Measurements from ENCODE around the gene HES3. TPM values are rescaled to one million over a fixed set of nuclear protein-coding genes. Genes with fewer than 3 reads are reported as not detected.

HES3 gene
- polyA plus RNA-seq, 1 donor, result not detected

DNA sequence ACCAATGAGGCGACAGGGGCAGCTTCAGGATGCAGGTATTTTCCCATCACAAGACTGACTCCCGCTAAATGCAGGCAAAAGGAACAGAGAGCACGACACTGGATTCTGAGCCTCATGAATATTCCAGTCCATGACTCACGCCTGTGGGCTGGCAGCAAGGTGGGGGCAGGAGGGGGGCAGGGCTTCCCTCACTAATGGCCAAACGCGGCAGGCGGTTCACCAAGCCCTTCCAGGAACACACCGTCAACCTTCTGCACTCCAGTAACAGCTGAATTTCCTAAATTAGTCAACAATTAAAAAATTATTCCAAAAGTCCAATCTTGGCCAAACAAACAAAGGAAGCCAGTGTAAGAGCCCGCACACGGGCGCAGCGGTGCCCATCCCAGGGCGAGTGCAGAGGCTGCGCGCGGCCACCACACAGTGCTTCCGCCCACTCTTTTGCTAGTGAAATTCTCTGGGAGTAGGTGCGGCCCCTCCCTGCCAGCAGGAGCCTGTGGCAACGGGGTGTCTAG is 29.5 kb downstream of the HES3 start:
- WGBS (ENCODE audit: insufficient coverage, low lambda C conversion rate), result no CpG with 5 or more reads among the region's 19 CpGs
- H3K4me1 ChIP-seq (ENCODE audit: control insufficient read depth, insufficient read depth, low read length), result peaks cover 87% of the 10 kb centered on the region
- no peaks in the 10 kb centered on the region for H3K27me3 ChIP-seq (ENCODE audit: control insufficient read depth, insufficient read depth, low read length)

DNA sequence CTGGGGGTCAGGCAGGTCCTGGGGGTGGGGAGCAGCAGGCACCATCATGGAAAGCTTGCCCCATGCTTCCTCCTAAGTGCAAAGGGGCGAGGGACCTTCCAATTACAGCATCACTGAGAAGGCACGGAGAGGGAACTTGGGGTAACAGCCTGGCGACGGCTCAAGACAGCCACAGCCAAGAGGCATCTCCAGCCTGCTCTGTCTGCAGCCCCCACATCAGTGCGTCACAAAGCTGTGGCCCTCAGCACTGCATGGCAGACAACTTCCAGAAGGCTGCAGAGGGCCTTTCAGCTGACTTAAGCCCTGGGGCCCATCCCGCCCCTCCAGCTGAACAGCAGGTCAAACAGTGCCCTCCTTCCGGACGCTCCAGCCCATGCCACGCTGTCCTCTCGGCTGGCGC is 30.1 kb downstream of the HES3 start:
- Histone ChIP-seq H3K36me3 (ENCODE audit: control insufficient read depth, insufficient read depth, low read length) (peaks cover 4% of the 10 kb centered on the region), H3K4me3 (ENCODE audit: low read length) (no peak overlapping the region), H3K9me3 (ENCODE audit: control insufficient read depth, low read depth, low read length) (no peaks in the 10 kb centered on the region), H3K27ac (ENCODE audit: low read length) (no peak overlapping the region), H3K27me3 (ENCODE audit: control insufficient read depth, insufficient read depth, low read length) (no peaks in the 10 kb centered on the region), H3K4me1 (ENCODE audit: control insufficient read depth, insufficient read depth, low read length) (peaks cover 87% of the 10 kb centered on the region)
- no CpG with 5 or more reads among the region's 11 CpGs for WGBS (ENCODE audit: insufficient coverage, low lambda C conversion rate)
- no peak for DNase-seq

More for the DNA sequence above, 29.5 kb downstream of the HES3 start:
- peak; percentile 47 to 63 for DNase-seq
- Histone ChIP-seq H3K27ac (ENCODE audit: low read length) (peak overlapping the region; percentile 85), H3K9me3 (ENCODE audit: control insufficient read depth, low read depth, low read length) (no peaks in the 10 kb centered on the region), H3K4me3 (ENCODE audit: low read length) (no peak overlapping the region), H3K36me3 (ENCODE audit: control insufficient read depth, insufficient read depth, low read length) (peaks cover 4% of the 10 kb centered on the region)

- no peaks in the 10 kb centered on the region for H3K27me3 ChIP-seq (ENCODE audit: control insufficient read depth, insufficient read depth, low read length)
- no CpG with 5 or more reads among the region's 16 CpGs for WGBS (ENCODE audit: insufficient coverage, low lambda C conversion rate)
- peaks cover 86% of the 10 kb centered on the region for H3K4me1 ChIP-seq (ENCODE audit: control insufficient read depth, insufficient read depth, low read length)
- DNase-seq, result no peak
- H3K4me3 ChIP-seq (ENCODE audit: low read length), result no peak overlapping the region
- H3K27ac ChIP-seq (ENCODE audit: low read length), result peak overlapping the region; percentile 27
- no peaks in the 10 kb centered on the region for H3K9me3 ChIP-seq (ENCODE audit: control insufficient read depth, low read depth, low read length)
- H3K36me3 ChIP-seq (ENCODE audit: control insufficient read depth, insufficient read depth, low read length), result peaks cover 4% of the 10 kb centered on the region
These were observed 30.7 kb downstream of the HES3 start for GRCh38 chr1:6274622-6275139.

- Histone ChIP-seq H3K27ac (ENCODE audit: low read length) (peak overlapping the region; percentile 84), H3K4me1 (ENCODE audit: control insufficient read depth, insufficient read depth, low read length) (peaks cover 86% of the 10 kb centered on the region), H3K4me3 (ENCODE audit: low read length) (peak overlapping the region; percentile 17), H3K27me3 (ENCODE audit: control insufficient read depth, insufficient read depth, low read length) (no peaks in the 10 kb centered on the region), H3K9me3 (ENCODE audit: control insufficient read depth, low read depth, low read length) (no peaks in the 10 kb centered on the region), H3K36me3 (ENCODE audit: control insufficient read depth, insufficient read depth, low read length) (peaks cover 4% of the 10 kb centered on the region)
- WGBS (ENCODE audit: insufficient coverage, low lambda C conversion rate), result no CpG with 5 or more reads among the region's 35 CpGs
- peak; percentile 65 to 71 for DNase-seq
These were observed 32.1 kb downstream of the HES3 start for GRCh38 chr1:6275826-6276782.

GRCh38 chr1:6276811-6277555 is 33.0 kb downstream of the HES3 start:
- Histone ChIP-seq H3K4me3 (ENCODE audit: low read length) (no peak overlapping the region), H3K27me3 (ENCODE audit: control insufficient read depth, insufficient read depth, low read length) (no peaks in the 10 kb centered on the region), H3K9me3 (ENCODE audit: control insufficient read depth, low read depth, low read length) (no peaks in the 10 kb centered on the region), H3K36me3 (ENCODE audit: control insufficient read depth, insufficient read depth, low read length) (peaks cover 4% of the 10 kb centered on the region), H3K27ac (ENCODE audit: low read length) (peak overlapping the region; percentile 84), H3K4me1 (ENCODE audit: control insufficient read depth, insufficient read depth, low read length) (peaks cover 85% of the 10 kb centered on the region)
- DNase-seq, result no peak
- no CpG with 5 or more reads among the region's 20 CpGs for WGBS (ENCODE audit: insufficient coverage, low lambda C conversion rate)

- Histone ChIP-seq H3K36me3 (ENCODE audit: control insufficient read depth, insufficient read depth, low read length) (no peaks in the 10 kb centered on the region), H3K4me1 (ENCODE audit: control insufficient read depth, insufficient read depth, low read length) (peaks cover 83% of the 10 kb centered on the region), H3K27me3 (ENCODE audit: control insufficient read depth, insufficient read depth, low read length) (no peaks in the 10 kb centered on the region), H3K9me3 (ENCODE audit: control insufficient read depth, low read depth, low read length) (no peaks in the 10 kb centered on the region), H3K27ac (ENCODE audit: low read length) (no peak overlapping the region), H3K4me3 (ENCODE audit: low read length) (no peak overlapping the region)
- WGBS (ENCODE audit: insufficient coverage, low lambda C conversion rate), result no CpG with 5 or more reads among the region's 9 CpGs
- DNase-seq, result peak in 1 of 2 donors; percentile 17
These were observed 34.3 kb downstream of the HES3 start for GRCh38 chr1:6278263-6278662.

GRCh38 chr1:6279066-6279465 is 35.1 kb downstream of the HES3 start:
- peaks cover 75% of the 10 kb centered on the region for H3K4me1 ChIP-seq (ENCODE audit: control insufficient read depth, insufficient read depth, low read length)
- H3K4me3 ChIP-seq (ENCODE audit: low read length), result no peak overlapping the region
- no peak overlapping the region for H3K27ac ChIP-seq (ENCODE audit: low read length)

DNA sequence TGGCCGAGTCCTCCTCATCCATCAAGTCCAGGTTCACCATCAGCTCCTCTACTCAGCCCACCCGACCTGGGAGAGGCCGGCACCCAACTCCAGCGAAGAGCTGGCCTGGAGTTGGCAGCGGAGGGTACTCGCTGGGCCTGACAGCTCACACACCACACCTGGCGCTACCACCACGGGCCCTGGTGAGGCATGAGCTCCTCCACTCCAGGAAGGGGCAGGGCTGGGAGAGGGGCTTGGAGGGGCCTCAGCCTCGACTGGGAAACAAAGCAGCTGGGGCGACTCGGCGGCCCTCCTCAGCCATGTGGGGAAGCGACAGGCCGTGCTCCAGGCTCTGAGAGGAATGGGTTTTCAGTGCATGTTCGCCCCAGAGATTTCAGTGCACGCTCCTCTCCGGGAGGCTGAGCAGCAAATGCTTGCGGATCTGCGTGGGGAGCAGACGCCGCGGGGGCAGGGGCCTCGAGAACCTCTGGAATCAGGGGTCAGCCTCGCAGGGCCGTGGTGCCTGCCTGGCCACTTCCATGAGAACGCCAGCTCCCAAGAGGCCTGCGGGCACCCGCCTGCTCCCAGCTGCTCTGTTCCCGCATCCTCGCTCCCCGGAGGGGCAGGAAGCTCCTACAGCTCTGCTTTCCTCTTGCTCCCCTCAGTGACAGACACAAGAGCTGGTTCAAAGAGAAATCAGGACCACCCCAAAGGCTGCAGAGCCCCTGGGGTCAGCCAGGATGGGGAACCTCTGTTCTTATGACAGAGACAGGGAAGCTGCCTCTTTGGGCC is 35.8 kb downstream of the HES3 start:
- H3K9me3 ChIP-seq (ENCODE audit: control insufficient read depth, low read depth, low read length), result no peaks in the 10 kb centered on the region
- H3K36me3 ChIP-seq (ENCODE audit: control insufficient read depth, insufficient read depth, low read length), result no peaks in the 10 kb centered on the region
- peaks cover 72% of the 10 kb centered on the region for H3K4me1 ChIP-seq (ENCODE audit: control insufficient read depth, insufficient read depth, low read length)
- H3K27me3 ChIP-seq (ENCODE audit: control insufficient read depth, insufficient read depth, low read length), result no peaks in the 10 kb centered on the region
- H3K4me3 ChIP-seq (ENCODE audit: low read length), result no peak overlapping the region
- DNase-seq, result no peak
- WGBS (ENCODE audit: insufficient coverage, low lambda C conversion rate), result no CpG with 5 or more reads among the region's 31 CpGs
- no peak overlapping the region for H3K27ac ChIP-seq (ENCODE audit: low read length)

More at GRCh38 chr1:6279066-6279465, 35.1 kb downstream of the HES3 start:
- Histone ChIP-seq H3K9me3 (ENCODE audit: control insufficient read depth, low read depth, low read length) (no peaks in the 10 kb centered on the region), H3K36me3 (ENCODE audit: control insufficient read depth, insufficient read depth, low read length) (no peaks in the 10 kb centered on the region), H3K27me3 (ENCODE audit: control insufficient read depth, insufficient read depth, low read length) (no peaks in the 10 kb centered on the region)
- no peak for DNase-seq
- no CpG with 5 or more reads among the region's 10 CpGs for WGBS (ENCODE audit: insufficient coverage, low lambda C conversion rate)

DNA sequence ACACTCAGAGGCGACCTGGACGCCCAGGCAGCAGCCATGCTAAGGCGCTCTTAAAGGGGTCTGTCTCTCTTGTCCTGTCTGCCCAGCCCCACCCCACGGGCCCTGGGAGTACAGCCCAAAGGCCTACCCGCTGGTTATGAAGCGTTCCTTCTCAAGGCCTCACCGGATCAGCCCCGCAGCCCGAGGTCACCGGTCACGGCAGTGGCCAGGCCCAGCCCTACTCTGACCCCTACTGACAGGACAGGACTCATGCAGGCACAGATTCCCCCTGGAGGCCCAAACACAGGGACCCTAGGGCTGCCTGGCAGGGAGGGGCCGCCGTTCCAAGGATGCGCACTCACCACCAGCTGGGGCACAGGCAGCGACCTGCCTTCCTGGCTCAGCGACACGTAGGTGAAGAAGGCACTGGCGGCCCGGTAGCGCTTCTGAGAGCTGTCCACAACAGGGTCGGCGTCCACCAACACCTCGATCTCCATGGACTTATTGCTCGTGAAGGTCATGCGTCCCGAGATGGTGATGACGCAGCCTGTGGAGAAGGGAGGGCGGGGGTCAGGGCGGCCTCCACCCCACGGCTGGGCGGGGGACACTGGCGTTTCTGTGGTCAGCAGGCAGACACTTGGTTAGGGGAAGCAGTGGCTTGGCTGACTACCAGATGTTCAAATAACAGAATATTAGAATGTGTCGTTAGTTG is 36.9 kb downstream of the HES3 start:
- no CpG with 5 or more reads among the region's 33 CpGs for WGBS (ENCODE audit: insufficient coverage, low lambda C conversion rate)
- no peaks in the 10 kb centered on the region for H3K27me3 ChIP-seq (ENCODE audit: control insufficient read depth, insufficient read depth, low read length)
- H3K9me3 ChIP-seq (ENCODE audit: control insufficient read depth, low read depth, low read length), result no peaks in the 10 kb centered on the region
- peaks cover 68% of the 10 kb centered on the region for H3K4me1 ChIP-seq (ENCODE audit: control insufficient read depth, insufficient read depth, low read length)
- H3K36me3 ChIP-seq (ENCODE audit: control insufficient read depth, insufficient read depth, low read length), result no peaks in the 10 kb centered on the region
- DNase-seq, result peak in 1 of 2 donors; percentile 54
- H3K27ac ChIP-seq (ENCODE audit: low read length), result peak overlapping the region; percentile 98
- H3K4me3 ChIP-seq (ENCODE audit: low read length), result no peak overlapping the region
